SIG-M5 treated with dmso at 0.1 percent for 504 hours (cell line): Measurements from ENCODE around the gene POM121L2.

ENCODE experiments used
- DNase-seq: peaks from one replicate; lab custom pipeline; 2025; ENCODE audit not compliant: unreplicated experiment; lab: John Stamatoyannopoulos, UW

Gene POM121L2

GRCh38 chr6:27312146-27312949 lies at the start of gene POM121L2:
TSS of gene POM121L2 (minus strand) at chr6:27312273. CDS start at chr6:27312170, 103 bp downstream.
- DNase-seq, result peak; percentile 38

GRCh38 chr6:27359231-27359630 lies 47.2 kb upstream of the POM121L2 start:
- DNase-seq, result no peak

DNA sequence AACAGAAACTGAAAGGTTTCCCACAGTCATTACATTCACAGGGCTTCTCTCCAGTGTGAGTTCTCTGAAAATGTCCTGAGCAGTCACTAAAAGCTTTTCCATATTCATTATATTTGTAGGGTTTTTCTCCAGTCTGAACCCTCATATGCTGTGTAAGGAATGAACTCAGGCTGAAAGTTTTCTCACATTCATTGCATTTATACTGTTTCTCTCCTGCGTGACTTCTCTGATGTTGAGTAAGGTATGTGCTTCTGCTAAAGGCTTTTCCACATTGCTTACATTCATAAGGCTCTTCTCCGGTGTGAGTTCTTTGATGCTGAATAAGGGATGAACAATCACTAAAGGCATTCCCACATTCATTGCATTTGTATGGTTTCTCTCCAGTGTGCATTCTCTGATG lies 46.7 kb upstream of the POM121L2 start:
- no peak for DNase-seq

DNA sequence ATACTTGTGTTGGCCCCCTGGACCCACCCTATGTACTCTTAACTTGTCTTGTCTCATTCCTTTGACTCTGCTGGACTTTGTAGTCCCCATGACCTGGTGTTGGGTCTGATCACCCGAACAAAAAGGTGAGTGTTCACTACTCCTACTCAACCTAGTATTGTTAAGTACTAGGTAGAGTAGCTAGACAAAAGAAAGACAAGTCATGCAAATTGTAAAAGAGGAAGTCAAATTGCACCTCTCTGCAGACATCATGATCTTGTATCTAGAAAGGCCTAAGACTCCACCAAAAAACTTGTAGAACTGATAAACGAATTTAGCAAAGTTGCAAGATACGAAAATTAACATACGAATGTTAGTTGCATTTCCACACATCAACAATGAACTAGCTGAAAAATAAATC lies 40.8 kb upstream of the POM121L2 start:
- DNase-seq, result no peak

DNA sequence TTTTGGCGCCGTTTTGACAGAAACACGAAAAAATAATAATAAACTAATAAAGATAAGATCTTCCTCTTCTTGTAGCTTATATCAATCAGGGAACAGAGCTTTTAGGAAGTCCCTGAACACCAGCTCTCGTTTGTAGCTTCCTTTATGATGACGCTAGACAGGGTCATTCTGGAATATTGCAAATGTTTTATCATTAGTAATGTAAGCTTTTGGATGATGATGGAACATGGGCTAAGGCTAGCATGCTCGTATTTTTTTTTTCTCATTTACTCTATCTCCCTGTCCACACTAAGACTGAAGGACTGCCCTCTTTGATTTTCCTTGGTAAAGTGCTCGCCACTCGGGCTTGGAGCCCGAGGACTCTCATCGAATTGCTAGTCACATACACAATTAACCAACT lies 22.1 kb upstream of the POM121L2 start:
- DNase-seq, result no peak

- no peak for DNase-seq
Measured at GRCh38 chr6:27333642-27334040, 21.6 kb upstream of the POM121L2 start.

DNA sequence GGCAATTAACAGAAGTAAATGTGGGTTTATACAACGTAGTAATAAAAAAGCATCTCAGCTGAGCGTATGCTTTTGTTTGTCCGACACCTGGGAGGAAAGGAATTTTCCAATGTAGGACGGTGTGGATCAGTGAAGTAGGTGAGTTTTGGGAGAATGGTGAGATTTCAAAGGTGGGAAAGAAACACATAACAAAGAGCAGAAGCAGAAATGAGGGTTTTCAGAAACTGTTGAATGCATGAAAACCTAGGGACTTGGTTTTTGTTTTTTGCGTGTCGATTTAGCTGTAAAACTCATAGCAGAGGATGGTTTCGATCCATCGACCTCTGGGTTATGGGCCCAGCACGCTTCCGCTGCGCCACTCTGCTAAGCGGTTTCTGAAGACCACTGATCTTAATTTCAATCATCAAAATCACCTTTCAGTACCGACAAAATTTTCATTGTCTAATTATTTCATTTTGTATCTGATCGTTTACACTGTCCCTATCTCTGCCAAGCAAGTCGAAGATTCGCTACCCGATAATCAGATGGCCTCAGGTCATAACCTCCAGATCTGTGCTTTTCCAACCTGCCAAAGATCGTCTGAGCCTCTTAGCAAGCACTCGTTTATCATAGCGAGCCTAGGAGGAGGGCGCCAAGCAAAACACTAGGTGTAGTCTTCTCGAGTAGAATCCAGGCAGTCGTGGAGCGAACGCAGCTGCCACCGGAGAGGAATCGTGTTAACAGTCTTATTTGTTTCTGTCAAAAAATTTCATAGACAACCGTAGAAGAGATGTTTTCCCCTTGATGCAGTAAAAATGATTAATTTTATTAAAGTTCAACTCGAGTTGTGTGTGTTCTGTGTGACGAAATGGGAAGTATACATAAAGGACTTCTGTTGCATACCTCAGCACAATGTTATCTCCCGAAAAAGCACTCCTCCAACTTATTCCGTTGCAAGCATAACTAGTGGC lies 20.9 kb upstream of the POM121L2 start:
- DNase-seq, result no peak

- DNase-seq, result peak; percentile 10
Measured at GRCh38 chr6:27327023-27327738, 15.1 kb upstream of the POM121L2 start.

DNA sequence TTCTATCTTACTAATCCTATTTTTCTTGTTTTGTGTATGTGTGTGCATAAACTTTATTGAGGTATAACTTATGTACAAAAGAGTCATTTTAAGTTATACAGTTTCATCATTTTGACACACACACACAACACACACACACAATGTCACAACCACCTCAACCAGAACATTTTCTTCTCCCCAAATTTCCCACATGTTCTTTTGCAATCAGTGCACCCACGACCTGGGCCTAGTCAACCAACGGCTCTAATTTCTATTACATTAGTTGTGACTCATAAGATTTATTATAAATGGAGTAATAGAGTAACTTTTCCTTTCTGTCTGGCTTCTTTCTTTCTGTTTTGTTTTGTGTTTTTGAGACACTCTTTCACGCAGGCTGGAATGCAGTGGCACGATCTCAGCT lies 9.8 kb upstream of the POM121L2 start:
- DNase-seq, result no peak

- no peak for DNase-seq
Measured at GRCh38 chr6:27321370-27321769, 9.3 kb upstream of the POM121L2 start.

- DNase-seq, result no peak
Measured at GRCh38 chr6:27318973-27319372, 6.9 kb upstream of the POM121L2 start.

GRCh38 chr6:27314046-27314445 lies 2.0 kb upstream of the POM121L2 start:
- no peak for DNase-seq

DNA sequence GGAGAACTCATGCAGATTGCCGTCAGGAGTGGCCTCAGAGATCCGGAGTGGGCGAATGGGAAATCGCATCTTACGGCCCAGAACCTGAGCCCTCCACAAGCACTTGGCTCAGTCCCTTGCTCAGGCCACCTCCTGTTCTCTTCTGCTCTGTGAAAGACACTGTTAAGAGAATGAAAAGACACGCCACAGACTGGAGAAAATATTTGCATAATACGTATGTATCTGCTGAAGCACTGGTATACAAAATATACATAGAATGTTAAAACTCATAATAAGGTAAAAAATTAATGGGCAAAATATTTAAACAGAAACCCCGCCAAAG lies 838 bp upstream of the POM121L2 start:
- DNase-seq, result no peak

DNA sequence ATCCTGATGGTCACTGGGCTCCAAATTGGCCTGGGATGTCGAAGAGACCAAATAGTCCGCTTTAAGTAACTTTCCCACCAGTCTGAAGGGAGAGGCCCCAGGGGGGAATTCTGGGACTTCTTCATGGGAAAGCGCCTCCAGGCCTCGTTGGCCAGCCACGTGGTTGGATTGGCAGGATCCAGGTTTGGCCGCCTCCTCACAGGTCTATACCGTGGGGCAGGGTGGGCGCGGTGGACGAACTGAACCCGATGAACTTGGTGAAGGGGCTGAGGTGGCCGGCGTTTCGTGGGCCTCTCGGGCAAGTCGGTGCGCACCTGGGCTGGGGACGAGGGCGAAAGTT lies 297 bp downstream of the POM121L2 start:
- no peak for DNase-seq

GRCh38 chr6:27303613-27304272 lies 8.3 kb downstream of the POM121L2 start:
- DNase-seq, result no peak

- no peak for DNase-seq
Measured at GRCh38 chr6:27297857-27298730, 14.0 kb downstream of the POM121L2 start.

DNA sequence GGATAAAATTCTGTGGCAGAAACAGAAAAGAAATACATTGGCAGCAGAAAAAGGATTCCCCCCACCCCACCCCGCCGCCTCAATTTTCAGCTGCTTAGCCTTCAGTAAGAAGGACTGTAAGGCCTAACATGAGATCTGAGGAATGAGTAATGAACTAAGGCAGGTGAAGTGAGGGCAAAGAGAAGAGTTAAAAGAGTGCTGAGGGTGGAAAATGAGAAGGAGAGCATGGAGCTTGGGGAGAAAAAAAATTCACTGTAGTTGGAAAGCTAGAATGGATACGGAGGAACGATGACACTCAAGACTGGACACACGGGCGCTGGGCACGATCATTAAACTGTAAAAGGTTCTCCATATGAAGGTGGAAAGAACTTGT lies 14.6 kb downstream of the POM121L2 start:
- no peak for DNase-seq

GRCh38 chr6:27296106-27296783 lies 15.8 kb downstream of the POM121L2 start:
- no peak for DNase-seq

- no peak for DNase-seq
Measured at GRCh38 chr6:27295301-27296079, 16.6 kb downstream of the POM121L2 start.
